ENCODE data around the gene ANGPTL4.

Gene ANGPTL4

DNA sequence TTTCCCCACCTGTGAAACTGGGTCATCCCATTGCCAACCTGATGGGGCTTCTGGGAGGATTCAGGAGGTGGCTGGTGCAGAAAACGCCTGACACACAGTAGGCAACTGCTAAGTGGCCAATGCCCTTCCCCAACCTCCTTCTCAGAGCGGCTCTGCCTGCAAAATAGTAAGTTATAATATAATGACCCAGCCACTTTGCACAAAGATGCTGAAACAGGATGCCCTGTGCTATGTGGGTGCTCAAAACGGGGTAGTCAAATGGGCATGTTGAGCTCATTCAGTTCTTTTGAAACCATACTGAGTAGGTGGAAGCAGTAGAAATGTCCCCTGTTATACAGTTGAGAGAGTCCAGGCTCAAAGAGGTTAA, 49.7 kb downstream of the ANGPTL4 start:
- no peak for DNase-seq (ENCODE audit: low read depth, low spot score)

- no peak for DNase-seq (ENCODE audit: low read depth, low spot score)
Measured at GRCh38 chr19:8416796-8417195, 52.8 kb downstream of the ANGPTL4 start.

GRCh38 chr19:8421484-8422461, 57.8 kb downstream of the ANGPTL4 start:
- no peak for DNase-seq (ENCODE audit: low read depth, low spot score)

- DNase-seq (ENCODE audit: low read depth, low spot score), result peak; percentile 87
Measured at GRCh38 chr19:8423817-8424223, 59.9 kb downstream of the ANGPTL4 start.
